Psoas muscle (tissue), 8 donors: ENCODE measurements around the gene INPPL1. TPM values are rescaled to one million over a fixed set of nuclear protein-coding genes. Genes with fewer than 3 reads are reported as not detected.

Source experiments
- ATAC-seq, 4 donors: fragments of 200-7000 bp; cut with Tn5 transposase; one replicate each; pipeline ENCODE4 v1.9.1; 2020; ENCODE audit warnings: moderate library complexity in 3 of 4, mild to moderate bottlenecking in 2 of 4
- DNase-seq, 2 donors: peaks; one replicate each; pipeline ENCODE4 v3.0.0-alpha.2; 2020
- H3K27ac ChIP-seq: fragments of 200-600 bp; one replicate; pipeline ENCODE4 v1.8.0; 2022
- H3K27me3 ChIP-seq, 3 donors: fragments of 200-600 bp in 1 of 3; one replicate each; pipeline versions ENCODE4 v1.6.1 to v1.8.0; 2013 to 2022; ENCODE audit warnings: low read length in 2 of 3, mild to moderate bottlenecking in 2 of 3, moderate library complexity in 1 of 3; ENCODE audit not compliant: insufficient read depth in 3 of 3
- H3K36me3 ChIP-seq, 2 donors: fragments of 200-600 bp in 1 of 2; one replicate each; pipeline versions ENCODE4 v1.6.1 to v1.8.0; 2013 to 2022; ENCODE audit warnings: low read depth in 1 of 2, mild to moderate bottlenecking in 1 of 2, moderate library complexity in 1 of 2; ENCODE audit not compliant: insufficient read depth in 1 of 2
- H3K4me1 ChIP-seq: fragments of 200-600 bp; one replicate; pipeline ENCODE4 v1.8.0; 2022
- H3K4me3 ChIP-seq: fragments of 200-600 bp; one replicate; pipeline ENCODE4 v1.8.0; 2022; ENCODE audit warnings: mild to moderate bottlenecking
- H3K9me3 ChIP-seq: fragments of 200-600 bp; one replicate; pipeline ENCODE4 v1.8.0; 2022
- CTCF ChIP-seq: fragments of 200-600 bp; IDR thresholded peaks from one replicate; pipeline ENCODE4 v1.8.0; 2022; ENCODE audit warnings: antibody characterized with exemption
- WGBS, 3 donors: extraction: QIAGEN DNeasy Blood & Tissue Kit; methylation state at CpG; one replicate each; pipeline versions ENCODE4 v1.1.6 to v1.1.7; 2013; 5-methylcytosine and 5-hydroxymethylcytosine counted together
- intact Hi-C, 2 donors: fragments of 100-400 bp; cut with DNase I; formaldehyde crosslinking; loops; one replicate each; pipeline versions ENCODE4 v1.11.0 to v1.14.2; 2022
- polyA plus RNA-seq, 3 donors: library from polyadenylated mRNA; stranded (reverse); fragments of 200-250 nt; gene quantifications; one replicate each; pipeline ENCODE4 v1.2.3, GENCODE V29; 2013
- total RNA-seq, 4 donors: library from RNA; stranded (reverse); fragmentation: NEBNext Ultra II Directional in 2 of 4; extraction: Animal tissue kit (Norgen Biotek cat#: 25700) in 2 of 4; gene quantifications; one replicate each; pipeline versions ENCODE4 v1.2.1 to v1.2.4, GENCODE V29; 2021 to 2023
- donor health status: healthy with polysubstance abuse.
- donor health status: DM: no; HTN: no; CAD: no; lungs with moderate emphysema.
- donor health status: Bipolar disorder and iron deficiency.
- donor health status: healthy.
- donor health status: DM: yes; HTN: yes; CAD: no.
- donor health status: DM: no; HTN: no; CAD: no.
- donor health status: DM: no; HTN: no; CAD: no.
- donor health status: DM: yes; HTN: yes; CAD: no.

INPPL1 gene
- total and polyA plus RNA-seq, 7 donors: 35.2 to 125 (median 90.7) TPM

GRCh38 chr11:72221386-72222075 is 3.0 kb upstream of the INPPL1 start:
- 82 to 92% (median 88%) methylated on average over 7 of the region's 7 CpGs for WGBS, 3 donors
- Histone ChIP-seq H3K9me3 (no peaks in the 10 kb centered on the region), H3K4me3 (no peak overlapping the region), H3K27ac (no peak overlapping the region), H3K27me3 (no peaks in the 10 kb centered on the region), H3K4me1 (peaks cover 16% of the 10 kb centered on the region), H3K36me3 (no peaks in the 10 kb centered on the region)
- intact Hi-C loops: loop anchor here in 1 of 2 donors (5.0 kb wide), 2 partner anchors 109 to 211 kb away; partner anchors contain the start of genes ANAPC15 and CLPB
- TF ChIP-seq CTCF: no peak
- DNase-seq (no peak), ATAC-seq (no peak)

- intact Hi-C loops: loop anchor here in 1 of 2 donors (5.0 kb wide), 2 partner anchors 110 to 210 kb away; partner anchors contain the start of genes ANAPC15 and CLPB
- DNase-seq: no peak
These were observed 2.3 kb upstream of the INPPL1 start for GRCh38 chr11:72222106-72222891.

GRCh38 chr11:72222907-72223614 is 1.5 kb upstream of the INPPL1 start:
- WGBS, 3 donors: 0 to 1% (median 0%) methylated on average over 34 to 47 of the region's 47 CpGs
- H3K4me1 ChIP-seq: peaks cover 16% of the 10 kb centered on the region

More at GRCh38 chr11:72222106-72222891, 2.3 kb upstream of the INPPL1 start:
- no peak for ATAC-seq
- Histone ChIP-seq H3K4me3 (peak overlapping the region; percentile 72), H3K27ac (peak overlapping the region; percentile 94), H3K36me3 (peaks cover 0 to 6% of the 10 kb centered on the region in 2 donors), H3K4me1 (peaks cover 16% of the 10 kb centered on the region), H3K27me3 (no peaks in the 10 kb centered on the region), H3K9me3 (no peaks in the 10 kb centered on the region)
- no peak for TF ChIP-seq CTCF
- WGBS, 3 donors: 61 to 68% (median 65%) methylated on average over 6 of the region's 6 CpGs

More at GRCh38 chr11:72222907-72223614, 1.5 kb upstream of the INPPL1 start:
- DNase-seq: peak; percentile 95 to 96
- Histone ChIP-seq H3K4me3 (peak overlapping the region; percentile 72), H3K36me3 (peaks cover 0 to 11% of the 10 kb centered on the region in 2 donors), H3K27me3 (no peaks in the 10 kb centered on the region), H3K9me3 (no peaks in the 10 kb centered on the region), H3K27ac (peak overlapping the region; percentile 94)
- intact Hi-C loops: loop anchor here in 1 of 2 donors (5.0 kb wide), 2 partner anchors 111 to 209 kb away; partner anchors contain the start of genes ANAPC15 and CLPB
- no peak for TF ChIP-seq CTCF
- ATAC-seq: peak; percentile 90 to 92 (median 90)
